Fibroblast of pulmonary artery (primary cell): Measurements from ENCODE around the gene FBXL17.

ENCODE experiments used
- DNase-seq: peaks from one replicate; pipeline ENCODE4 v3.0.0-alpha.2; 2010; ENCODE audit warnings: low read depth
- H3K4me3 ChIP-seq: replicated peaks from 2 replicates; pipeline ENCODE4 v1.5.1; 2011; ENCODE audit warnings: low read depth, mild to moderate bottlenecking, control low read depth, low read length, moderate library complexity
- CTCF ChIP-seq: IDR thresholded peaks from 2 replicates; pipeline ENCODE4 v1.5.1; 2011; ENCODE audit warnings: mild to moderate bottlenecking, control low read depth, low read length, inconsistent platforms; ENCODE audit errors: missing control alignments

FBXL17 gene

GRCh38 chr5:108257996-108258395, 123.9 kb downstream of the FBXL17 start:
- H3K4me3 ChIP-seq: no peak overlapping the region
- TF ChIP-seq CTCF: no peak
- no peak for DNase-seq

DNA sequence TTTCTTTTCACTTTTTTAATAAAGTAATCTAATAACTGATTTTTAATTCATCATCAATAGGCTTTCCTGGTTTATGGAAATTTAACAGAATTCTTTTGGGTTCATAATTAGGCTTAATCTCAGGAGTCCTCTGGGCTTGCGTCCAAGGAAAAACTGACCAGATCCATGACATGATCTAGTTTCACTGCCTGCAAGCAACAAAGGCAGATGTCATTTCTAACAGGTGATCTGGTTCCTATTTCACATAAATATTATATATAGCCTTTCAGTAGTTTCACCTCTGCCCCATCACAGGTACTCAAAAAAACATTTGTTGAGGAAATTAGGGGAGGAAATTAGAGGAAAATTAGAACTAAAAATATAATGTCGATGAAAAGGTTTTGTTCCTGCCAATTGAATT, 126.4 kb downstream of the FBXL17 start:
- TF ChIP-seq CTCF: no peak
- H3K4me3 ChIP-seq: no peak overlapping the region
- no peak for DNase-seq

GRCh38 chr5:108251350-108251749, 130.5 kb downstream of the FBXL17 start:
- no peak for TF ChIP-seq CTCF
- peak; percentile 61 for DNase-seq
- no peak overlapping the region for H3K4me3 ChIP-seq

DNA sequence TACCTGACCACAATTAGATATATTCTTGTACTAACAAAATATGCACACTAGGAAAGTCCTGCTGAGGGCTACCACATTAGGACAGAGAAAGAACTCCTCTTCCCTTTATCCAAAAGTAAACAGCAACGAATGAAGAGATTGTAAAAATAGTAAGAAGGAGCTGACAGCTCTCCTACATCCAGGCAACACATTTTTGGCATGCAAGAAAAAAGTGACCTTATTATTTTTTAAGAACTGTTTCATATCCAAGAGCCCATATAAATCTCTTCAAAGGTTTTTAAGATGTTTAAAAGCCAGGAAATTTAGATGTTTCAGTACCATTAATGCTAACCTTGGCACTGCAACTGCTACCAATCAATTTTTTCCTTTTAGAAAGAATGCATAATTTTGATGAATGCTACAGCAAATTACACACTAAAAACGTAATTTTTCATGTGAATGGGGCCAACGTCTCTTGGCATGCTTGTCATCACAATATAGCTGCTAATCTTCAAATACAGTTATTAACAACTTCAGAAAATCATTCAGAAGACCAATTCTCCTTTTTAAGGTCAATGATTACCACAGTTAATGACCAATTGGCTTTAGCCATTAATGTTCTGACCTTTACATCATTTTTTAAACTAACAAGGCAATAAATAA, 132.0 kb downstream of the FBXL17 start:
- H3K4me3 ChIP-seq: no peak overlapping the region
- TF ChIP-seq CTCF: no peak
- no peak for DNase-seq

- no peak for TF ChIP-seq CTCF
- no peak for DNase-seq
- H3K4me3 ChIP-seq: no peak overlapping the region
Observed at GRCh38 chr5:108249095-108249784, 132.7 kb downstream of the FBXL17 start.

GRCh38 chr5:108238936-108239887, 142.7 kb downstream of the FBXL17 start:
- no peak for DNase-seq
- TF ChIP-seq CTCF: no peak
- H3K4me3 ChIP-seq: no peak overlapping the region
